ENCODE measurements around the gene MTCH1. TPM values are rescaled to one million over a fixed set of nuclear protein-coding genes. Genes with fewer than 3 reads are reported as not detected.
"Not testable (repeated sequence)": the region's sequence is repeated elsewhere in the genome, so short reads cannot be mapped to it uniquely, and the experiment has no call there.

MTCH1 gene
- total RNA-seq, 2 donors from 2014 or later = 178 to 214 TPM

DNA sequence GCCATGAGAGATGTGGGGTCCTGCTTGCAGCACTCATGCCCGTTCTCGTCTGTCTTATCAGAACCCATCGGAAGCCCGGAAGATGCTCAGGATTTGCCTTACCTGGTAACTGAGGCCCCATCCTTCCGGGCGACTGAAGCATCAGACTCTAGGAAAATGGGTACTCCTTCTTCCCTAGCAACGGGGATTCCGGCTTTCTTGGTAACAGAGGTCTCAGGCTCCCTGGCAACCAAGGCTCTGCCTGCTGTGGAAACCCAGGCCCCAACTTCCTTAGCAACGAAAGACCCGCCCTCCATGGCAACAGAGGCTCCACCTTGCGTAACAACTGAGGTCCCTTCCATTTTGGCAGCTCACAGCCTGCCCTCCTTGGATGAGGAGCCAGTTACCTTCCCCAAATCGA, 23.1 kb downstream of the MTCH1 start:
- peak; percentile 20 to 35 for ATAC-seq
- intact Hi-C loops (cut with DNase I) = loop anchor here in 1 of 2 donors (10.0 kb wide), 1 partner anchor 58 kb away; no protein-coding TSS in a partner anchor
- peak; percentile 65 for DNase-seq

DNA sequence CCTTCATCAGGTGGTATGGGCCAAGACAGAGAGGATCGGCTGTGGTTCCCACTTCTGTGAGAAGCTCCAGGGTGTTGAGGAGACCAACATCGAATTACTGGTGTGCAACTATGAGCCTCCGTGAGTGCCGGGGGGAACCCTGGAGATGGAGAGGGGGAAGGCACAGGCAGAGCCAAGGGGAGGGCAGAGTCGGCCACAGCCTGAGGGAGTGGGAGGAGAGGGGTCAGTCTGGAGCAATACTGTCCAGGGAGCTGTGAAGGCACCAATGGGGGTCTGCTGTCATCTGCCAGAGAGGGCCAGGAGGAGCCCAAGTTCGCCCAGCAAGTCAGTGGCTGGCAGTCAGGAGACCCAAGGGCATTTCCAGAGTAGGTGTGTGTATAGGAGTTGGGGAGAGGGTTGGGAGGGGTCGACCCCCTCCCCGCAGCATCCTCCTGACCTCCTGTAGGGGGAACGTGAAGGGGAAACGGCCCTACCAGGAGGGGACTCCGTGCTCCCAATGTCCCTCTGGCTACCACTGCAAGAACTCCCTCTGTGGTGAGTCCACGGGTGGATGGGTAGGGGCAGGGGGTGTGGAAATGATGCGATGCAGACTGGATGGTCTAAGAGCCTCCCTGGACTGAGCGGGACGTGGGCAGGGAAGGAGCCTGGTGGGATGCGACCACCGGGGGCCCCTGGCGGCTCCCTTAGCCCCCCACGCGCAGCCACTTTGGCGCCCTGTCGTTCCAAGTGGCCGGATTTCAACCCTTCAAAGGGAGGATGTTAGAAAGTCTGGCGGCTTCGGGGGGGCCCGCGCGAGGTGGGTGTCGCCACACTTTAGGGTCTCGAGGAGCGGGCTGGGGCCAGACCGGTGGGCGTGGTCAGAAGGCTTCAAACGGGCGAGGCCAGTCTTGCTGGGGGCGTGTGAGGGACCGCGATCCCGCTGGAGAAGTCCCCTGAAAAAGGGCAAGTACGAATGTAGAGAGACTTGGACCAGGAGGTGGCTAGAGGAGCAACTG, 24.3 kb downstream of the MTCH1 start:
- intact Hi-C loops (cut with DNase I) = loop anchor here in 1 of 2 donors (10.0 kb wide), 1 partner anchor 57 kb away; no protein-coding TSS in a partner anchor
- no peak for DNase-seq
- no peak for ATAC-seq

DNA sequence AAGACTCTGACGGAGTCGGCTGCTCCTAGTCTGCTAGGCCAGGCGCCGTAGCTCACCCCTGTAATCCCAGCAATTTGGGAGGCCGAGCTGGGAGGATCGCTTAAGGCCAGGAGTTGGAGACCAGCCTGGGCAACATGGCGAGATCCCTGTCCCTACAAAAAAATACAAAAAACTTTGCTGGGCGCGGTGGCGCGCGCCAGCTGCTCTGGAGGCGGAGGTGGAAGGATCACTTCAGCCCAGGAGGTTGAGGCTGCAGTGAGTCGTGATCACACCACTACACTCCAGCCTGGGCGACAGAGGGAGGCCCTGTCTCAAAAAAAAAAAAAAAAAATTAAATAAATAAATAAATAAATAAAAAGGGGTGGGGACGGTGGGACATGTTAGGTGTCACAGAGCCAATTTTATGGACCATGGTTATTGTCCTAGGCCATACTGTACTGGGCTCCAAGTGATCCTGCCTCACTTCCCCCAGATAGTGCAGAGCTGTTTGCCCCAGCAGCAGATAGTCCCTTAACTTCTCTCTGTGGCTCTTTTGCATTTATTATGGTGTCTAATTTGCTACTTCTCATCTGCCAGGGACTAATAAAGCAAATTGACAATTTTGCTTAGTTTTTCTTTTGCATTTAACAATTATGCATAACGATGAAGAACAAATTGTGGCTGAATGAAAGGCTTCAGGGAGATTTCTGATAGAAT, 26.3 kb downstream of the MTCH1 start:
- intact Hi-C loops (cut with DNase I) = loop anchor here in 1 of 2 donors (10.0 kb wide), 1 partner anchor 55 kb away; no protein-coding TSS in a partner anchor
- no peak for DNase-seq
- no peak for ATAC-seq

DNA sequence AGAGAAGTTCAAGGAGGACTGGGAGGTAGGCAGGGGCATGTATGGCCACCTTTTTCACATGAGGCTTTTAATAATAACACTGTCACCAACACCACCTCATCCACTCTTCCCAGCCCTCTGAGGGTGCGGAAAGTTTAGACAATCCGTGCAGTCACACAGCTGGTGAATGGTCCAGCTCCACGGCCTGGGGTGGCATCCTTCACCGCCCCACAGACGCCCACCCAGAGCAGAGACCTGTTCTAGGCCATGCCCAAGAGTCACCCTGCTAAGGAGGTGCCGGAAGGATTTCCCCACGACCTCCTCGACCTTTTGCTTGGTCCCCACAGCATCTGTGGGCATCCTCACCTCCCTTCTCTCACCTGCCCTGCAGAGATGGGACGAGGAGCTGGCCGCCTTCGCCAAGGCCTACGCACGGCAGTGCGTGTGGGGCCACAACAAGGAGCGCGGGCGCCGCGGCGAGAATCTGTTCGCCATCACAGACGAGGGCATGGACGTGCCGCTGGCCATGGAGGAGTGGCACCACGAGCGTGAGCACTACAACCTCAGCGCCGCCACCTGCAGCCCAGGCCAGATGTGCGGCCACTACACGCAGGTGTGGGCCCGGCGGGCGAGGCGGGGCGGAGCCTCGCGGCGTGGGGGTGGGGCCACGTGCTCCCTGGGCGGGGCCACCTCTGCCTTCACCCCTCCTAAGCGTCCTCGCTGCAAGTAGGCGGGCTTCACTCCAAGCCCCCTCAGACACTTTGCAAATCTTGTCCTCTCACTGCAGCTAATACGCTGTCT, 27.0 kb downstream of the MTCH1 start:
- intact Hi-C loops (cut with DNase I) = no loop called here
- ATAC-seq (no peak), DNase-seq (no peak)

DNA sequence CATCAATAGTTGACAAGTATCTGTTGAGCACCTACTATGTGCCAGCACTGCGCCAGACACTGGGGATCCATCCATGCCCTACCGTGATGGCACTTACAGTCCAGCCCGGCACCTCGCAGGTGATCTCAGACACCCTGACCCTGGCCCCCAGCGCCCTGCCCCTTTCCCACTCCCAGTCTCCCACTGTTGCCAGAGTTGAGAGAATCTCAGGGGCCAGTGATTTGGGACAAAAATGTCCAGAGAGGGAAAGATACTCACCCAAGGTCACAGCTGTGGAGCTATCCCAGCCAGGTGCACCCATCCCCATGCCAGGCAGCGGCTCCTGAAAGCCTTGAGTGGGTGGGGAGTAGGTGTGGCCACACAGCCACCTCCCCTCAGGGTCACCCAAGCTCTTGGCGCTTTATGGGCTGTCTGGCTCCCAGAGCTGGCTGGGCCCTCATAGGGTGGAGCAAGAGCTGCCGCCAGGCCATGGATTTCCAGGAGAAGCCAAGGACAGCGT, 28.2 kb downstream of the MTCH1 start:
- intact Hi-C loops (cut with DNase I) = no loop called here
- ATAC-seq (no peak), DNase-seq (no peak)

DNA sequence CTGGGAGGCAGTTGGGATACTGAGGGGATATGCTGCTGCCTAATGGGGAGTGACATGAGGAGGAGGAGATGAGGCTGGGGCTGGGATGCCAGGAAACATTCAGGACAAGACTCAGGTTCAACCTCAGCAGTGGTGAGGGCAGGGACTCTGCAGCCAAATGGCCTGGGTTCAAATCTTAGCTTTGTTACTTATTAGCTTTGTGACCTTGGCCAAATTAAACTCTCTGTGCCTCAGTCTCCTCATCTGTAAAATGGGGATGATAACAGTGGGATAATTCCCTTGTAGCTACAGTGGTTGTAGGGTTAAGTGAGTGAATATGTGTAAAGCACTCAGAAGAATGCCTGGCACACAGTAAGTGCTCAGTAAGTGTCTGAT, 29.6 kb downstream of the MTCH1 start:
- intact Hi-C loops (cut with DNase I) = no loop called here
- DNase-seq (no peak), ATAC-seq (no peak)

DNA sequence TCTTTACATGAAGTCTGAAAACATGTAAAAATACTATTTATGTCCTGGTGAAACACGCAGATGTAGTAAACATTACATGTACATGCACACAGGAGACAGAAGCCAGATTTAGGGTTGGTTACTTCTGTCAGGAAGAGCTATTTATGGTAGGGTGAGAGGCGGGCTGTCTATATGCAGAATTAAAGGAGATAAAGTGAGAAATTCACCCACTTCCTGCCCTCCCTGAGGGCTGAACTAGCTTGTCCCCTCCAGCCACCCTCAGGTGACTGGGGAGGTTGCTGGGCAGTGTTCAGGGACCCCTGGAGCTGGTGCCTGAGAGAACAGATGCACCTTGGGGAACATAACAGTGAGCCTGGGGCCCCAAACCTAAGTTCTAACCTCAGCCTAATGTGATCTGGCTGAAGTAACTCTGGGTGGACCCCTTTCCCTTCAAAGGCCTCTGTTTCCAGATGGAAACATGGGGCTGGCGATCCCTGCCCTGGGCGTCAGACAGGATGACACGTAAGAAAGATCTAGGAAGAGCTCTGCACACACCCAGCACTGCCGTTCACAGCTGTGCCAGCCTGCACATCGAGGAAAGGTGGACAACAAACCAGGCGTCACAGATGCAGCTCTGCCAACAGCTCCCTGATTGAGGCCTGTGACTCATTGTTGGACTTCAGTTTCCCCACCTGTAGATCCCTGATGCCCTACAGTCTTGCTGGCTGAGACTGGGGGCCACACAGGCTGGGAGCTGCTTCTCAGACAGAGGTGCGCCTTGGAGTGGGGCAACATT, 30.1 kb downstream of the MTCH1 start:
- peak; percentile 14 to 73 for ATAC-seq
- intact Hi-C loops (cut with DNase I) = no loop called here
- DNase-seq = no peak

DNA sequence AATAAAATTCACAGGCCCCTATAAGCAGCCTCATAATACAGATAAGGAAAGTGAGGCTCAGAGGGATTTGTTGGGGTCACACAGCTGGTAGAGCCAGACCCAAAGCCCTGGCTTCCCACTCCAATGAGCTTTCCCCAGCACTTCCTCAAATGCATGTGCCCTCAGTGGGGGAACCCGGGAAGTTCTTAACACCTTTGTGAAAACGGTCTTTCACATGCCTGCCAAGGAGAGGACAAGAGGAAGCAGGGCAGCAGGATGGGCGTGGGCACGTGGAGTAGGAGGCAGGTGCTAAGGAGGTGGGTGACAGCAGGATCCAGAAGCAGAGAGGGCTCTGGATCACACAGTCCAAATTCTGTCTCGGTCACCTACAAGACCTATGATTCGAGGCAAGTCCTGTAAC, 30.9 kb downstream of the MTCH1 start:
- no peak for DNase-seq
- intact Hi-C loops (cut with DNase I) = no loop called here

DNA sequence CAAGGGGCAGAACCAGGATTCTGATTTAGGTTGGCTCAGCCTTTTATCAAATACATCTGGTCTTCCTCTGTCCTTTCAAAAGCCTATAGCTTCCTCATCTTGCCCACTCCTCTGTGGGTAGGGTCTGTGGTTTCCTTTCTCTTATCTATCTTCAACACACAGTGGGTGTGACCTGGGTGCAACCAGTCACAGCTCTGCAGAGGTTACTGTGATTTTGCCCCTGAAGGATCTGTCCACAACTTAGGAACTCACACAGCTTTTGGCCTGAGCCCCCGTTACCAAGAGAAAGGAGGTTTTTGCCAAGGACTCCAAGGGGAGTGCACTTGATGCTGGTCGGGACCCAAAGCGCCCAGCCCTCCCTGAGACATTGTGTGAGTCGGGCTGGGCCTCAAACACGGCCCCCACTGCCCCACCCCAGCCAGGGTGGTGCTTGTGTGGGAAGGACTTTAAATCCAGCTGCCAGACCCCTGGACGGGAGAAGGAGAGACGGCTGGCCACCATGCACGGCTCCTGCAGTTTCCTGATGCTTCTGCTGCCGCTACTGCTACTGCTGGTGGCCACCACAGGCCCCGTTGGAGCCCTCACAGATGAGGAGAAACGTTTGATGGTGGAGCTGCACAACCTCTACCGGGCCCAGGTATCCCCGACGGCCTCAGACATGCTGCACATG, 31.6 kb downstream of the MTCH1 start, which contains the start of gene PI16:
Gene PI16 (plus strand): TSS at position 477 of the 670 bp plus-strand sequence. CDS start 23 bp downstream, at position 500.
- ATAC-seq = peak; percentile 34 to 39
- DNase-seq = no peak
- intact Hi-C loops (cut with DNase I) = no loop called here

More for the DNA sequence above, 30.9 kb downstream of the MTCH1 start:
- ATAC-seq = no peak

DNA sequence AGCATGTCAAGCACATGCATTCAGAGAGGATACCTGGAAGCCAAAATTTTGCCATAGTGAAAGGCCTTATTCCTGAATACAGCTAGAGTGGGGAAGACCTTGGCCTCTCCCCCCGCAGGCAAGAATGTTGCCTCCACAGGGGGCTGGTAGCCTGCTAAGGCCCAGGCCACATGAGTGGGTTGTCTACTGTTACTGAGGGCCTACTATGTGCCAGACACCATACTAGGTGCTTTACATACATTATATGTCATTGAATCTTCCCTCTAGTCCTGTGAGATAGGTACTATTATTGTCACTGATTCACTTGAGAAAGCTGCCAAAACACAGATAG, 32.1 kb downstream of the MTCH1 start:
- intact Hi-C loops (cut with DNase I) = no loop called here
- ATAC-seq (no peak), DNase-seq (no peak)

DNA sequence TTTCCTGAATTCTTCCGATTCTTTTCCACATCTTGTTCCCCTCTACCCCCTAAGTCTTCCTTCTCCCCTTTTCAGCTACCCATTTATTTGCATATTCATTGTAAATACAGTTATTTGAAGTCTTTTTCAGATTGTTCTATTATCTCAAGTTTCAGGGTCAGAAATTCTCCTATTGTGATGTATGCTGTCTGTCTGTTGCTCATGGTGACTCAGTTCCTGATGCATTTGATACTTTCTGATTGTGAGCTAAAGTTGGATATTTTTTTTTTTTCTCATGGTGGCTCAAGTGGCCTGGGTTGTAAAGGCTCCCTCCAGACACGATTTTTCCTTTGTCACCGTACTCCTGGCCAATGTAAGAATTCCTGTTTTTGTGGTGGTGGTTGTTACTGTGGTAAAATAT, 36.4 kb downstream of the MTCH1 start:
- no peak for DNase-seq
- ATAC-seq = no peak
- intact Hi-C loops (cut with DNase I) = no loop called here

DNA sequence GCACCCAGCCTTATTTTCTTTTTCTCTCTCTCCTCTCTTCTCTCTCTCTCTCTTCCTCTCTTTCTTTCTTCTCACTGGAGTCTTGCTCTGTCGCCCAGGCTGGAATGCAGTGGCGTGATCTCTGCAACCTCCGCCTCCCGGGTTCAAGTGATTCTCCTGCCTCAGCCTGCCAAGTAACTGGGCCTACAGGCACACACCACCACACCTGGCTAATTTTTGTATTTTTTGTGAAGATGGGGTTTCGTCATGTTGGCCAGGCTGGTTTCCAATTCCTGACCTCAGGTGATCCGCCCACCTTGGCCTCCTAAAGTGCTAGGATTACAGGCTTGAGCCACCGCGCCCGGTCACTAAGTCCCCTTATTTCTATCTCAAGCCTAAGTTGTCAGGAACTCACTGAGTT, 36.9 kb downstream of the MTCH1 start:
- ATAC-seq; intact Hi-C loops (cut with DNase I): not testable (repeated sequence)

DNA sequence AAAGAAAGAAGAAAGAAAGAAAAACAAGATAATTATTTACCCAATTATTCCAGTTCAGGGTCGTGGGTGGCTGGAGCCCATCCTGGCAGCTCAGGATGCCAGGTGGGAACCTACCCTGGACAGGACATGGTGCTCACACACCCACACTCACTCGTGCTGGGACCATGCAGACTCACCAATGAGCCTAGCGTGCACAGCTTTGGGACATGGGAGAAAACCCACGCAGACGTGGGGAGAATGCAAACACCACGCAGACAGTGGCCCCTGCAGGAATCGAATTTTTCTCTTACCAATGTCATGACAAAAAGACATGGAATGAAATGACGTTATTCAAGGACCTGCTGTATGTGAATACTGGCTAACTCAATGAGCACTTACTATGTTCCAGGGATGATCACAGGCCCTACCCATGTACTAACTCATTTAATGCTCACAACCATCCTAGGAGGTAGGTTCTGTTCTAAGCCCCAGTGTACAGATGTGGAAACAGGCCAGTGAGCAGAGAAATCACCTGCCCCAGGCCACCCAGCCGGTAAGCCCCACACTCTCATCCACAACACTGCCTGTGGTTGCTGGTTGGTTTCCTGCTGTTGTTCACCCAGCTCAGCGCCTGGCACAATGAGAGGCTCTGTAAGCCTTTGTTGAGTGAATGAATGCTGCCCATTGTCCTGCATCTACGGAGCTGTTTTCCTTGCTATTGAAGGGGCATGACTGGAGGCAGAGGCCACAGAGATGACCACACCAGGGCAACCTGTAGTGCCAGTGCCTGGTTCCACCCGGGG, 38.2 kb downstream of the MTCH1 start:
- DNase-seq (no peak), ATAC-seq (no peak)
- intact Hi-C loops (cut with DNase I) = no loop called here

More for the DNA sequence above, 36.9 kb downstream of the MTCH1 start:
- DNase-seq = not testable (repeated sequence)

DNA sequence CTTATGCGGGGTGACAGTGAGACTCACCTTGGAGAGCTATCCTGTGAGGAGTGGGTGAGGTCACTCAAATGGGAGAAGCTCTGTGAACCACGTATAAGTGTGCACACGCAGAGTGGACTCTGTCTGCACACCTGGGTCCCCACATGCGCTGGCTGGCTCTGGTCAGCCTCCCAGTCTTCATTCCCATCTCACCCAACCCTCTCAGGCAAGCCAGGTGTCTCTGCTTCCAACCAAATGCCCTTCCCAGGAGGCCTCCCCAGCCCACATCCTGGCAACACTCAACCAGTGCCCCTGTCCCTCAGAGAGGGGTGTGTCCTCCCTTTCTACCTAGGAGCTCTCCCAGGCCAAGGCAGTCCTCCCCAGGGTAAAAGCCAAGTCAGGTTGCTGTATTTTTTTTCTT, 39.5 kb downstream of the MTCH1 start:
- ATAC-seq (no peak), DNase-seq (no peak)
- intact Hi-C loops (cut with DNase I) = no loop called here

DNA sequence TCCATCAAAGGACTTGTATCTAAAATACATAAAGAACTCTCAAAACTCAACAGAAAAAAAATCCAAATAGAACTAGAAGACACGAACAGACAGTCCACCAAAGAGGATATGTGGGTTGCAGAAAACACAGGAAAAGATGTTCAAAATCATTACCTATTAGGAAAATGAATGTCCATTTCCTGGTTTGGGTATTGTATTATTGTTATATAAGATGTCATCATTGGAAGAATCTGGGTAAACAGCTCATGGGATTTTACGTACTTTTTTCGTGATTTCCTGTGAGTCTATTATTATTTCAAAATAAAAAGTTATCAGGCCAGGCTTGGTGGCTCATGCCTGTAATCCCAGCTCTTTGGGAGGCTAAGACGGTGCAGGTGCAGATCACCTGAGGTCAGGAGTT, 40.7 kb downstream of the MTCH1 start:
- ATAC-seq (no peak), DNase-seq (no peak)
- intact Hi-C loops (cut with DNase I) = no loop called here

DNA sequence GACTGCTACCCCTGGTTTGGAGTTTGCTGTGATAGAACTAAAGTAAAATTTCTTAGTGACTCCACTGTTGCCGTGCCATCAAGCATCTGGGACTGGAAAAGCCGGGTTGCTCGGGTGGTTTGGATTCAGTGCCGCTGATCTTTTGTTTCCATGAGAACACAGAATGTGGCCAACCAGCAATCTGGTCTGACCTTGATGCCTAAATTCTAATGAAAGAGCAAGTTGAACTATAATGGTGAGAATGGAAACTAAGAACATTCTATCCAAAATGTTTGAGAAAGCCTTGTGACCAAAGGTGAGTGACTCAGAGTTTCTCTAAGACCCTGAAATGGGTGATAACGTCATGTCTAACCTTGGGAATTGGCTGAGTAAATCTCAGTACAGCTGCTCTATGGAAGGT, 41.3 kb downstream of the MTCH1 start:
- DNase-seq (no peak), ATAC-seq (no peak)
- intact Hi-C loops (cut with DNase I) = no loop called here

DNA sequence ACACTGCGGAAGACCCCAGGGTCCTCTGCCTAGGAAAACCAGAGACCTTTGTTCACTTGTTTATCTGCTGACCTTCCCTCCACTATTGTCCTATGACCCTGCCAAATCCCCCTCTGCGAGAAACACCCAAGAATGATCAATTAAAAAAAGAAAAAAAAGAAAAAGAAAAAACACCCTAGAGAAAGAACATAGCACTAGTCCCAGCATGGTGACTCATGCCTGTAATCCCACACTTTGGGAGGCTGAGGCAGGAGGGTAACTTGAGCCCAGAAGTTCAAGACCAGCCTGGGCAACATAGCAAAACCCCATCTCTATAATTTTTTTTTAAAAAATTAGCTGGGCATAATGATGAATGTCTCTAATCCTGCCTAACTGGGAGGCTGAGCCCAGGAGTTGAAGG, 43.7 kb downstream of the MTCH1 start:
- intact Hi-C loops (cut with DNase I); DNase-seq; ATAC-seq: not testable (repeated sequence)

Data from left cardiac atrium (tissue), 4 donors.